ENCODE data around the gene MAP2. TPM values are rescaled to one million over a fixed set of nuclear protein-coding genes. Genes with fewer than 3 reads are reported as not detected.

Gene MAP2
- total RNA-seq, 1 donor from 2014 or later, result 119 TPM

DNA sequence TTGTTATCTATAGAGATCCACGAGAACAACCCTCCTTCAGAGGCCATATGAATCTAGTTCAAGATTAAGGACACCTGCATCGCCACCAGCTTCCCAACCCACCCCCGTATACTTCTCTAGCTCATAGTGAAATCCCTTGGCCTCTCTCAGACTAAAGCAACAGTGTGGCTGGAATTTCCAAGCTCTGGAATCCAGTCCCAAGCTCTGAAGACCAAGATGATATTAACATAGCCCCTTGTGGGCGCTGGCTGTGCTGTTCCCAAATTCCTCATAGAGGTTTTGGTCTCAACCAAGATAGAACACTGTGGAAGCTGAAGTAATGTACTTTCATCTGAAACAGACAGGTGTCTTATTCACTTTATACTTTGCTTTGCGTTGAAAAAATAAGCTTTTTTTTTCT, 139.6 kb downstream of the MAP2 start:
- Mint-ChIP-seq H3K27me3 (ENCODE audit: low read depth) (no peaks in the 10 kb centered on the region), H3K9me3 (no peaks in the 10 kb centered on the region), H3K36me3 (ENCODE audit: low read depth) (no peaks in the 10 kb centered on the region), H3K4me3 (no peak overlapping the region), H3K4me1 (peaks cover 39% of the 10 kb centered on the region), H3K27ac (ENCODE audit: unreplicated experiment) (no peak overlapping the region)
- TF ChIP-seq, protein P1, sequence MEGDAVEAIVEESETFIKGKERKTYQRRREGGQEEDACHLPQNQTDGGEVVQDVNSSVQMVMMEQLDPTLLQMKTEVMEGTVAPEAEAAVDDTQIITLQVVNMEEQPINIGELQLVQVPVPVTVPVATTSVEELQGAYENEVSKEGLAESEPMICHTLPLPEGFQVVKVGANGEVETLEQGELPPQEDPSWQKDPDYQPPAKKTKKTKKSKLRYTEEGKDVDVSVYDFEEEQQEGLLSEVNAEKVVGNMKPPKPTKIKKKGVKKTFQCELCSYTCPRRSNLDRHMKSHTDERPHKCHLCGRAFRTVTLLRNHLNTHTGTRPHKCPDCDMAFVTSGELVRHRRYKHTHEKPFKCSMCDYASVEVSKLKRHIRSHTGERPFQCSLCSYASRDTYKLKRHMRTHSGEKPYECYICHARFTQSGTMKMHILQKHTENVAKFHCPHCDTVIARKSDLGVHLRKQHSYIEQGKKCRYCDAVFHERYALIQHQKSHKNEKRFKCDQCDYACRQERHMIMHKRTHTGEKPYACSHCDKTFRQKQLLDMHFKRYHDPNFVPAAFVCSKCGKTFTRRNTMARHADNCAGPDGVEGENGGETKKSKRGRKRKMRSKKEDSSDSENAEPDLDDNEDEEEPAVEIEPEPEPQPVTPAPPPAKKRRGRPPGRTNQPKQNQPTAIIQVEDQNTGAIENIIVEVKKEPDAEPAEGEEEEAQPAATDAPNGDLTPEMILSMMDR (conservative IDR thresholded peaks at IDR 0.05), result no peak
- DNase-seq (ENCODE audit: low read depth, low spot score), result no peak

DNA sequence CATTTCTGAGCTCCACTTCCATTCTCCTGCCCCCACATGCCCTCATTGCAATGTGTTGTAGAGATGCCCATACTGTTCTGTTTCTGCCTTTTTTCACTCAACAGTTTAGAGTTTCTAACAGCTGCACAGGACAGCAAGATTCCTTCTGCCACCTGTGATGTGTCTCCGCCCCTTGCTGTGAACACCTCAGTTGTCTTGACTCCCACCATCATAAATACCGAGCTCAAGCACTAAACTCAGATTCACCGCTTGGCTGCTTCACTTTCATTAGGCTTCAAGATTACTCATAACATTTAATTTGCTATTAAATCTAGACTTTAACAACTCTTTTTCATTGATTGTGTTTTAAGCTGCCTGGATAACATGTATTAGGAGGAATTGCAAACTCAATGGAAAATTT, 141.0 kb downstream of the MAP2 start:
- H3K27me3 Mint-ChIP-seq (ENCODE audit: low read depth), result no peaks in the 10 kb centered on the region
- H3K4me3 Mint-ChIP-seq, result no peak overlapping the region
- no peak for DNase-seq (ENCODE audit: low read depth, low spot score)
- TF ChIP-seq, protein P1 (conservative IDR thresholded peaks at IDR 0.05), result no peak
- no peaks in the 10 kb centered on the region for H3K9me3 Mint-ChIP-seq
- H3K4me1 Mint-ChIP-seq, result peaks cover 37% of the 10 kb centered on the region
- H3K27ac Mint-ChIP-seq (ENCODE audit: unreplicated experiment), result no peak overlapping the region
- H3K36me3 Mint-ChIP-seq (ENCODE audit: low read depth), result no peaks in the 10 kb centered on the region

DNA sequence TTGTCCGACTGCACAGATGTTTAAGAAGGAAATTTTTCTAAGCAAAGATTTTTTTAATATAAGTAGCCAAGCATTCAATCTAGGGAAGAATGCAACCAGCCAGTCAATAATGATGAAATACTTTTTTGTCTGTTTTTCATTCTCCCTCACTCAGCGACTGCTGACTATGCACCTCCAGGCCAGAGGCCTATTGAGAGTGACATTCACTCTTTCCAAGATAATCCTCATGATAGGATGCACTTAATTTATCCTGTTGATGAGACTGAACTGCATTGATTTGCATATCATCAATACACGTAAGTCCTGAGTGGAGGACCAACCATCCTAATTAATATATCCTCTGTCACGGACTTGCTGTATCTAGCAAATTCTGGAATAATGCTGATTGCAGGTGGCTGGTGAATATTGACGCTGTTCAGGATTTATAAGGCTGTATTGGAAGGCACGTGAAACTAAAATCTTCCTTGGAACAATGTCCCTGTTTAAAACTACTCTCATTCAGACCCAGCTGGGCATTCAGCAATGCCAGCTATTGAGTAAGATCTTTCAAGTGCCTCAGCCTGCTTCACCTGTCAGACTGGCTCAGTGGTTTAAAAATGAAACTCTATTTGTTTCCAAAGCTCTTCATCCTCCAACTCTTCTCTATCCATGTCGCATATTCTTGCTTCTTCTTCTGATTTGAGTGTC, 142.2 kb downstream of the MAP2 start:
- TF ChIP-seq, protein P1 (conservative IDR thresholded peaks at IDR 0.05), result no peak
- H3K4me3 Mint-ChIP-seq, result no peak overlapping the region
- no peaks in the 10 kb centered on the region for H3K27me3 Mint-ChIP-seq (ENCODE audit: low read depth)
- no peaks in the 10 kb centered on the region for H3K36me3 Mint-ChIP-seq (ENCODE audit: low read depth)
- peak overlapping the region; percentile 93 for H3K27ac Mint-ChIP-seq (ENCODE audit: unreplicated experiment)
- H3K9me3 Mint-ChIP-seq, result no peaks in the 10 kb centered on the region
- no peak for DNase-seq (ENCODE audit: low read depth, low spot score)
- peaks cover 29% of the 10 kb centered on the region for H3K4me1 Mint-ChIP-seq

DNA sequence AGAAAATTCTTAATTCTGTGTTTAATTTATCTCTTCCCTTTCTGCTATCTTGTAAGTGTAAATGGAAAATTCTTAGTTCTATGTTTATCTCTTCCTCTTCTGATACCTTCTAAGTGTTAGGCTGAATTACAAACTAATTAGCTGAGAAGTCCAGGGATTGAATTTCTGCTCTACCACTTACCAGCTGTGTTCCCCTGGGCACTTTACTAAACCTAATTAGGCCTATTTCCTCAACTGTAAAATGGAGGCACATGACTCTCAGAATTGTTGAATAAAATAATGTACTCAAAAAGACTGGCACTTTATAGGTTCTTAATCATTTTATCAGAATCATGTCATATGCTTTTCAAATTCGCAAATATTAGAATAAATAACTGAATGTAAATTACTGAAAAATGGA, 146.3 kb downstream of the MAP2 start:
- H3K9me3 Mint-ChIP-seq, result no peaks in the 10 kb centered on the region
- no peak overlapping the region for H3K4me3 Mint-ChIP-seq
- H3K36me3 Mint-ChIP-seq (ENCODE audit: low read depth), result no peaks in the 10 kb centered on the region
- H3K27me3 Mint-ChIP-seq (ENCODE audit: low read depth), result no peaks in the 10 kb centered on the region
- peaks cover 22% of the 10 kb centered on the region for H3K4me1 Mint-ChIP-seq
- TF ChIP-seq, protein P1 (conservative IDR thresholded peaks at IDR 0.05), result no peak
- no peak for DNase-seq (ENCODE audit: low read depth, low spot score)
- H3K27ac Mint-ChIP-seq (ENCODE audit: unreplicated experiment), result no peak overlapping the region

DNA sequence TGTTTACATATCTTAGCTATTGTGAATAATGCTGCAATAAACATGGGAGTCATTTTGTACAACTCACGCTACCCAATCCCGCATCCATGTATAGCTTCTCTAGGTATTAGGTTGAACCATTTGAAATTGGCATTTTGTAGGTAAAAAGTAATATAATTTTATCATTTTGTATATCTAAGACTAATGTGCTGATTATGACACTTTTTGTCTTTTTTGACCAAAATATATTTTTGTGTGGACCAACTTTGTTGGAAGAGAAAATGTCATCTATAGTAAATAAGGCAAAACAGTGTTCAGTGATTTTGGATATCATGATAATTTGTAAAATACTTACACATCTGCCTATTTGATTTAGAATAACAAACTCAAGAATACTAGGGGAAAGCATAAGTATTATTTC, 150.7 kb downstream of the MAP2 start:
- H3K9me3 Mint-ChIP-seq, result no peaks in the 10 kb centered on the region
- H3K36me3 Mint-ChIP-seq (ENCODE audit: low read depth), result no peaks in the 10 kb centered on the region
- TF ChIP-seq, protein P1 (conservative IDR thresholded peaks at IDR 0.05), result no peak
- H3K4me1 Mint-ChIP-seq, result peaks cover 36% of the 10 kb centered on the region
- H3K4me3 Mint-ChIP-seq, result no peak overlapping the region
- DNase-seq (ENCODE audit: low read depth, low spot score), result no peak
- no peaks in the 10 kb centered on the region for H3K27me3 Mint-ChIP-seq (ENCODE audit: low read depth)
- no peak overlapping the region for H3K27ac Mint-ChIP-seq (ENCODE audit: unreplicated experiment)

Data from neural crest cell (in vitro differentiated cells).